Central memory CD8-positive, alpha-beta T cell (primary cell): ENCODE data around the gene MLPH.

Source experiments
- ATAC-seq: fragments of 150-1000 bp; cut with Tn5 transposase; replicated peaks from 2 replicates; pipeline ENCODE4 v1.10.0; 2022; ENCODE audit warnings: mild to moderate bottlenecking, moderate FRiP score, moderate number of reproducible peaks; ENCODE audit not compliant: poor library complexity, severe bottlenecking; ENCODE audit errors: extremely low read depth
- DNase-seq, 2 donors: peaks; one replicate each; pipeline ENCODE4 v3.0.0; 2021; ENCODE audit warnings: low spot score in 2 of 2
- H3K27ac Mint-ChIP-seq: one replicate; pipeline ENCODE4 v1.8.0; 2022; ENCODE audit warnings: low read depth, mild to moderate bottlenecking, moderate library complexity, mixed read lengths
- H3K27me3 Mint-ChIP-seq: one replicate; pipeline ENCODE4 v1.8.0; 2022; ENCODE audit warnings: mixed read lengths
- H3K36me3 Mint-ChIP-seq: one replicate; pipeline ENCODE4 v1.8.0; 2022; ENCODE audit warnings: mild to moderate bottlenecking, moderate library complexity, mixed read lengths; ENCODE audit not compliant: insufficient read depth
- H3K4me1 Mint-ChIP-seq: one replicate; pipeline ENCODE4 v1.8.0; 2022; ENCODE audit warnings: mixed read lengths
- H3K4me3 Mint-ChIP-seq: one replicate; pipeline ENCODE4 v1.8.0; 2022; ENCODE audit warnings: mild to moderate bottlenecking, moderate library complexity, mixed read lengths
- H3K9me3 Mint-ChIP-seq: one replicate; pipeline ENCODE4 v1.8.0; 2022; ENCODE audit warnings: mixed read lengths

Gene MLPH

GRCh38 chr2:237549643-237550415, 62.8 kb downstream of the MLPH start:
- DNase-seq (no peak), ATAC-seq (no peak)
- peaks cover 24% of the 10 kb centered on the region for H3K27me3 Mint-ChIP-seq
- no peak overlapping the region for H3K27ac Mint-ChIP-seq
- H3K36me3 Mint-ChIP-seq: no peaks in the 10 kb centered on the region
- no peak overlapping the region for H3K4me3 Mint-ChIP-seq
- H3K9me3 Mint-ChIP-seq: peaks cover 5% of the 10 kb centered on the region
- no peaks in the 10 kb centered on the region for H3K4me1 Mint-ChIP-seq

GRCh38 chr2:237551071-237551574, 64.1 kb downstream of the MLPH start:
- peaks cover 24% of the 10 kb centered on the region for H3K27me3 Mint-ChIP-seq
- H3K4me3 Mint-ChIP-seq: no peak overlapping the region
- peaks cover 5% of the 10 kb centered on the region for H3K9me3 Mint-ChIP-seq
- no peak overlapping the region for H3K27ac Mint-ChIP-seq
- ATAC-seq (no peak), DNase-seq (no peak)
- no peaks in the 10 kb centered on the region for H3K4me1 Mint-ChIP-seq
- H3K36me3 Mint-ChIP-seq: no peaks in the 10 kb centered on the region

GRCh38 chr2:237552908-237553307, 65.9 kb downstream of the MLPH start:
- DNase-seq: no peak
- H3K27me3 Mint-ChIP-seq: peaks cover 30% of the 10 kb centered on the region
- no peak for ATAC-seq
- no peak overlapping the region for H3K27ac Mint-ChIP-seq
- H3K4me3 Mint-ChIP-seq: no peak overlapping the region
- peaks cover 5% of the 10 kb centered on the region for H3K9me3 Mint-ChIP-seq
- no peaks in the 10 kb centered on the region for H3K4me1 Mint-ChIP-seq
- no peaks in the 10 kb centered on the region for H3K36me3 Mint-ChIP-seq

- no peaks in the 10 kb centered on the region for H3K36me3 Mint-ChIP-seq
- ATAC-seq (no peak), DNase-seq (no peak)
- H3K27me3 Mint-ChIP-seq: peaks cover 40% of the 10 kb centered on the region
- peaks cover 5% of the 10 kb centered on the region for H3K9me3 Mint-ChIP-seq
- H3K4me1 Mint-ChIP-seq: no peaks in the 10 kb centered on the region
- H3K4me3 Mint-ChIP-seq: no peak overlapping the region
- H3K27ac Mint-ChIP-seq: no peak overlapping the region
These were observed 66.9 kb downstream of the MLPH start for GRCh38 chr2:237553948-237554347.

- ATAC-seq (no peak), DNase-seq (no peak)
- peaks cover 45% of the 10 kb centered on the region for H3K27me3 Mint-ChIP-seq
- no peak overlapping the region for H3K4me3 Mint-ChIP-seq
- H3K9me3 Mint-ChIP-seq: peaks cover 5% of the 10 kb centered on the region
- no peaks in the 10 kb centered on the region for H3K4me1 Mint-ChIP-seq
- H3K36me3 Mint-ChIP-seq: no peaks in the 10 kb centered on the region
- no peak overlapping the region for H3K27ac Mint-ChIP-seq
These were observed 68.5 kb downstream of the MLPH start for GRCh38 chr2:237555560-237555959.

GRCh38 chr2:237556773-237557632, 70.0 kb downstream of the MLPH start:
- H3K9me3 Mint-ChIP-seq: peaks cover 5% of the 10 kb centered on the region
- DNase-seq (no peak), ATAC-seq (no peak)
- H3K27me3 Mint-ChIP-seq: peaks cover 45% of the 10 kb centered on the region
- H3K36me3 Mint-ChIP-seq: no peaks in the 10 kb centered on the region
- no peak overlapping the region for H3K4me3 Mint-ChIP-seq
- H3K4me1 Mint-ChIP-seq: no peaks in the 10 kb centered on the region
- H3K27ac Mint-ChIP-seq: no peak overlapping the region

GRCh38 chr2:237557633-237558015, 70.6 kb downstream of the MLPH start:
- H3K4me3 Mint-ChIP-seq: no peak overlapping the region
- no peaks in the 10 kb centered on the region for H3K4me1 Mint-ChIP-seq
- peaks cover 5% of the 10 kb centered on the region for H3K9me3 Mint-ChIP-seq
- no peaks in the 10 kb centered on the region for H3K36me3 Mint-ChIP-seq
- DNase-seq: no peak
- ATAC-seq: no peak
- no peak overlapping the region for H3K27ac Mint-ChIP-seq
- H3K27me3 Mint-ChIP-seq: peaks cover 45% of the 10 kb centered on the region

- H3K27ac Mint-ChIP-seq: no peak overlapping the region
- ATAC-seq: no peak
- no peak overlapping the region for H3K4me3 Mint-ChIP-seq
- H3K27me3 Mint-ChIP-seq: peaks cover 37% of the 10 kb centered on the region
- H3K4me1 Mint-ChIP-seq: no peaks in the 10 kb centered on the region
- no peaks in the 10 kb centered on the region for H3K36me3 Mint-ChIP-seq
- DNase-seq: no peak
- peaks cover under 1% of the 10 kb centered on the region for H3K9me3 Mint-ChIP-seq
These were observed 72.0 kb downstream of the MLPH start for GRCh38 chr2:237558961-237559641.

GRCh38 chr2:237561221-237561620, 74.2 kb downstream of the MLPH start:
- H3K27me3 Mint-ChIP-seq: peaks cover 30% of the 10 kb centered on the region

GRCh38 chr2:237563816-237564215, 76.8 kb downstream of the MLPH start:
- no peak for DNase-seq
- Mint-ChIP-seq H3K36me3 (no peaks in the 10 kb centered on the region), H3K4me3 (no peak overlapping the region), H3K27me3 (peaks cover 15% of the 10 kb centered on the region), H3K27ac (no peak overlapping the region), H3K9me3 (no peaks in the 10 kb centered on the region), H3K4me1 (no peaks in the 10 kb centered on the region)
- no peak for ATAC-seq

More at GRCh38 chr2:237561221-237561620, 74.2 kb downstream of the MLPH start:
- no peak for DNase-seq
- Mint-ChIP-seq H3K27ac (no peak overlapping the region), H3K9me3 (no peaks in the 10 kb centered on the region), H3K4me1 (no peaks in the 10 kb centered on the region), H3K4me3 (no peak overlapping the region), H3K36me3 (no peaks in the 10 kb centered on the region)
- no peak for ATAC-seq

GRCh38 chr2:237564526-237565131, 77.6 kb downstream of the MLPH start:
- H3K36me3 Mint-ChIP-seq: no peaks in the 10 kb centered on the region
- no peaks in the 10 kb centered on the region for H3K4me1 Mint-ChIP-seq
- peaks cover 7% of the 10 kb centered on the region for H3K27me3 Mint-ChIP-seq
- no peak overlapping the region for H3K4me3 Mint-ChIP-seq
- no peaks in the 10 kb centered on the region for H3K9me3 Mint-ChIP-seq
- ATAC-seq (no peak), DNase-seq (no peak)
- H3K27ac Mint-ChIP-seq: no peak overlapping the region

GRCh38 chr2:237565974-237566373, 78.9 kb downstream of the MLPH start:
- Mint-ChIP-seq H3K27me3 (no peaks in the 10 kb centered on the region), H3K27ac (no peak overlapping the region), H3K4me1 (no peaks in the 10 kb centered on the region), H3K4me3 (no peak overlapping the region), H3K36me3 (no peaks in the 10 kb centered on the region), H3K9me3 (no peaks in the 10 kb centered on the region)
- no peak for ATAC-seq
- no peak for DNase-seq
